ENCODE results near the gene CFD.

GRCh38 chr19:897442-898039 lies 38.1 kb downstream of the CFD start:
- no peak for TF ChIP-seq POLR2A (IDR thresholded peaks at IDR 0.05)
- no peak for TF ChIP-seq CTCF (IDR thresholded peaks at IDR 0.05)
